Heart left ventricle (tissue), 13 donors: Measurements from ENCODE around the gene ARHGAP23.

Experiments used
- POLR2A ChIP-seq, 2 donors: fragments of 450-650 bp; IDR thresholded peaks; one replicate each; pipeline ENCODE4 v1.6.1; 2017; ENCODE audit warnings: antibody characterized with exemption in 2 of 2, mild to moderate bottlenecking in 2 of 2, moderate library complexity in 2 of 2
- TF ChIP-seq, protein P1 (sequence below), 12 donors: fragments of 200-600 bp; sonication (generic) in 4 of 12; IDR thresholded peaks; one replicate each; pipeline versions ENCODE4 v1.5.0 to v1.8.0; 2018 to 2022; ENCODE audit warnings: antibody characterized with exemption in 12 of 12, mild to moderate bottlenecking in 5 of 12
- donor health status: ischemic (EF 13 %, LVEDD 7.1; RV severe dilation, severe dysfunction).
- donor health status: DM: no; HTN: yes; CAD: no.
- donor health status: DM: no; HTN: no; CAD: no.
- donor health status: ischemic (EF 25% LVEDD 6.9; RV normal size, moderate dysfunction).
- donor health status: ischemic (EF 25% LVEDD 5.7; RV mildly dilated, moderate dysfunction).
- donor health status: ischemic (EF 35%, LVEDD 5.7; RV mildly dilated, moderate dysfunction).
- donor health status: nonischemic (EF 11% LVEDD 7.7; RV severe dilation, severe dysfunction).
- donor health status: DM: yes; HTN: yes; CAD: no.
- donor health status: PGD.
- donor health status: ischemic (EF 29% LVEDD 5.4; RV normal size, mild dysfunction).
- donor health status: nonischemic (EF 23%, LVEDD 6.1; RV moderate dilation, normal function).

DNA sequence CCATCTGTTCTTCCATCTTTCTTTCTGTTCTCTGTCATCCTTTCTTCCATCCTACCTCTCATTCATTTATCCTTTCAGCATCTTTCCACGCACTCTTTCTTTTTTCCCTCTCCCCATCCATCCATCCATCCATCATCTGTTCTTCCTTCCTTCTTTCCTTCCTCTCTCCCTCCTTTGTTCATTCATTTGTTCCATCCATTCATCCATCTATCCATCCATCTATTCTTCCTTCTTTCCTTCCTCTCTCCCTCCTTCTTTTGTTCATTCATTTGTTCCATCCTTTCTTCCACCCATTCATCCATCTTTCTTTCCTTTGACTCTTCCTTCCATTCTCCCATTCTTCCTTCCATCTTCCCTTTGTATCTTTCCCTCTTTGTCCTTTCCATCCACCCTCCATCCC lies 39.2 kb downstream of the ARHGAP23 start:
- TF ChIP-seq, protein P1, sequence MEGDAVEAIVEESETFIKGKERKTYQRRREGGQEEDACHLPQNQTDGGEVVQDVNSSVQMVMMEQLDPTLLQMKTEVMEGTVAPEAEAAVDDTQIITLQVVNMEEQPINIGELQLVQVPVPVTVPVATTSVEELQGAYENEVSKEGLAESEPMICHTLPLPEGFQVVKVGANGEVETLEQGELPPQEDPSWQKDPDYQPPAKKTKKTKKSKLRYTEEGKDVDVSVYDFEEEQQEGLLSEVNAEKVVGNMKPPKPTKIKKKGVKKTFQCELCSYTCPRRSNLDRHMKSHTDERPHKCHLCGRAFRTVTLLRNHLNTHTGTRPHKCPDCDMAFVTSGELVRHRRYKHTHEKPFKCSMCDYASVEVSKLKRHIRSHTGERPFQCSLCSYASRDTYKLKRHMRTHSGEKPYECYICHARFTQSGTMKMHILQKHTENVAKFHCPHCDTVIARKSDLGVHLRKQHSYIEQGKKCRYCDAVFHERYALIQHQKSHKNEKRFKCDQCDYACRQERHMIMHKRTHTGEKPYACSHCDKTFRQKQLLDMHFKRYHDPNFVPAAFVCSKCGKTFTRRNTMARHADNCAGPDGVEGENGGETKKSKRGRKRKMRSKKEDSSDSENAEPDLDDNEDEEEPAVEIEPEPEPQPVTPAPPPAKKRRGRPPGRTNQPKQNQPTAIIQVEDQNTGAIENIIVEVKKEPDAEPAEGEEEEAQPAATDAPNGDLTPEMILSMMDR (IDR thresholded peaks at IDR 0.05), result no peak
- no peak for TF ChIP-seq POLR2A (IDR thresholded peaks at IDR 0.05)
